Liver (tissue), 3 donors: Measurements from ENCODE around the gene OXNAD1.

Experiments
- ATF3 ChIP-seq: IDR thresholded peaks from 2 replicates; pipeline ENCODE4 v1.6.1; 2016; ENCODE audit warnings: antibody characterized with exemption
- CTCF ChIP-seq: fragments of 150-350 bp; IDR thresholded peaks from 2 replicates; pipeline ENCODE4 v1.5.1; 2017; ENCODE audit warnings: improper control_type of control experiment, low read depth, low read length; ENCODE audit not compliant: missing input control
- EGR1 ChIP-seq, 2 donors: IDR thresholded peaks; 2 replicates each; pipeline ENCODE4 v1.6.1; 2016 to 2018; ENCODE audit warnings: antibody characterized with exemption in 2 of 2, low read depth in 2 of 2
- FOXA1 ChIP-seq: IDR thresholded peaks from 2 replicates; pipeline ENCODE4 v1.6.1; 2016; ENCODE audit warnings: antibody characterized with exemption
- JUND ChIP-seq, 2 donors: IDR thresholded peaks; 2 replicates each; pipeline ENCODE4 v1.6.1; 2016; ENCODE audit warnings: antibody characterized with exemption in 2 of 2
- MAX ChIP-seq: IDR thresholded peaks from 2 replicates; pipeline ENCODE4 v1.6.1; 2016; ENCODE audit warnings: antibody characterized with exemption
- RAD21 ChIP-seq, 2 donors: IDR thresholded peaks; 2 replicates each; pipeline ENCODE4 v1.6.1; 2016; ENCODE audit warnings: antibody characterized with exemption in 2 of 2, mild to moderate bottlenecking in 2 of 2
- REST ChIP-seq: IDR thresholded peaks from 2 replicates; pipeline ENCODE4 v1.6.1; 2016; ENCODE audit warnings: antibody characterized with exemption, mild to moderate bottlenecking
- TAF1 ChIP-seq: conservative IDR thresholded peaks from 2 replicates; pipeline ENCODE4 v1.6.1; 2016; ENCODE audit warnings: antibody characterized with exemption, mild to moderate bottlenecking
- YY1 ChIP-seq: IDR thresholded peaks from 2 replicates; pipeline ENCODE4 v1.6.1; 2016; ENCODE audit warnings: antibody characterized with exemption, mild to moderate bottlenecking
- donor health status: healthy.
- donor health status: healthy.

GRCh38 chr3:16229681-16230080 is 35.3 kb upstream of the OXNAD1 start:
- TF ChIP-seq CTCF = no peak
- no peak for TF ChIP-seq TAF1
- TF ChIP-seq REST = no peak
- TF ChIP-seq MAX = no peak
- TF ChIP-seq FOXA1 = no peak
- no peak for TF ChIP-seq RAD21 (IDR thresholded peaks at IDR 0.05)
- no peak for TF ChIP-seq JUND (IDR thresholded peaks at IDR 0.05)
- TF ChIP-seq YY1 = no peak
- no peak for TF ChIP-seq EGR1 (IDR thresholded peaks at IDR 0.05; ENCODE audit: low read depth in 2 of 2)
- no peak for TF ChIP-seq ATF3
